DND-41 (cell line): ENCODE results near the gene ROCK2.

ENCODE experiments used
- EZH2 ChIP-seq: IDR thresholded peaks from 3 replicates; pipeline ENCODE4 v1.6.1; 2012; ENCODE audit warnings: borderline replicate concordance, low read depth, mild to moderate bottlenecking, moderate library complexity, low read length, inconsistent platforms; ENCODE audit not compliant: severe bottlenecking
- TF ChIP-seq, protein P1 (sequence below): IDR thresholded peaks from 2 replicates; pipeline ENCODE4 v1.5.1; 2012; ENCODE audit warnings: borderline replicate concordance, low read length, moderate library complexity, mild to moderate bottlenecking; ENCODE audit not compliant: poor library complexity, severe bottlenecking; ENCODE audit errors: extremely low read depth

DNA sequence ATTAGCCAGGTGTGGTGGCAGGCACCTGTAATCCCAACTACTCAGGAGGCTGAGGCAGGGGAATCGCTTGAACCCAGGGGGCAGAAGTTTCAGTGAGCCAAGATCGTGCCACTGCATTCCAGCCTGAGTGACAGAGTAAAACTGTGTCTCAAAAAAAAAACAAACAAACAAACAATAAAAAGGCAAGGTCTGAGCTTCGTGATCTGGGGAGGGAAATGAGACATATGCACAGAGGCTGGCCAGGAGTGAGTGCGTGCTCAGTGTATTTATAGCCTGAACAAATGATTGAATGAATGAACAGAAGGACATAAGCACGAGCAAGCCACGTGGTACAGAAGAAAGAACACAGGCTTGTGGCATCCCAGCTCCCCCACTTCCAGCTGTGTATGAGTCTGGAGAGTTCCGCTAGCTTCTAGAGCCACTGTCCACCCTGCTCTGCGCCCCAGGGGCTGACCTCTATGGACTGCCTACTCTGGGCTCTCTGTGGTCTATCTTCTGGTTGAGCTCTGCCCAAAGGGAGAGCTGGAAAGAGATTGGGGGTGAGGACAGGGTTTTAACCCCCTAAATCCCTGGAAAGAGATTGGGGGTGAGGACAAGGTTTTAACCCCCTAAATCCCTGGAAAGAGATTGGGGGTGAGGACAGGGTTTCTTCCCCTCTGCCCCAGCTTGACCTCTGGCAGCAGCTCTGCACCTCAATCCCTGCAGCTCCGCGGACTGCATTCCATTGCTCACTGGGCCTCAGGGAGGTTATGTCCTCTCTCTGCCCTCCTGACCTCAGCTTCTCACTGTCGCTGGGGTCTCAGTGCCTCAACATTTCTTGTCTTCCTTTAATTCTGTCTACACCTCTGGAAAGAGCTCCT lies 11.0 kb upstream of the ROCK2 start:
- TF ChIP-seq, protein P1, sequence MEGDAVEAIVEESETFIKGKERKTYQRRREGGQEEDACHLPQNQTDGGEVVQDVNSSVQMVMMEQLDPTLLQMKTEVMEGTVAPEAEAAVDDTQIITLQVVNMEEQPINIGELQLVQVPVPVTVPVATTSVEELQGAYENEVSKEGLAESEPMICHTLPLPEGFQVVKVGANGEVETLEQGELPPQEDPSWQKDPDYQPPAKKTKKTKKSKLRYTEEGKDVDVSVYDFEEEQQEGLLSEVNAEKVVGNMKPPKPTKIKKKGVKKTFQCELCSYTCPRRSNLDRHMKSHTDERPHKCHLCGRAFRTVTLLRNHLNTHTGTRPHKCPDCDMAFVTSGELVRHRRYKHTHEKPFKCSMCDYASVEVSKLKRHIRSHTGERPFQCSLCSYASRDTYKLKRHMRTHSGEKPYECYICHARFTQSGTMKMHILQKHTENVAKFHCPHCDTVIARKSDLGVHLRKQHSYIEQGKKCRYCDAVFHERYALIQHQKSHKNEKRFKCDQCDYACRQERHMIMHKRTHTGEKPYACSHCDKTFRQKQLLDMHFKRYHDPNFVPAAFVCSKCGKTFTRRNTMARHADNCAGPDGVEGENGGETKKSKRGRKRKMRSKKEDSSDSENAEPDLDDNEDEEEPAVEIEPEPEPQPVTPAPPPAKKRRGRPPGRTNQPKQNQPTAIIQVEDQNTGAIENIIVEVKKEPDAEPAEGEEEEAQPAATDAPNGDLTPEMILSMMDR = no peak
- no peak for TF ChIP-seq EZH2
